GM21576 (cell line): ENCODE data around the gene RHOG.
A peak's percentile ranks its signal among the peaks of the same experiment; 100 is the strongest.
"Not testable (repeated sequence)": the region's sequence is repeated elsewhere in the genome, so short reads cannot be mapped to it uniquely, and the experiment has no call there.

Experiments
- ATAC-seq: cut with Tn5 transposase; IDR thresholded peaks from one replicate; pipeline ENCODE4 v1.9.1; 2021; ENCODE audit warnings: mild to moderate bottlenecking, moderate library complexity; ENCODE audit not compliant: unreplicated experiment

RHOG gene

GRCh38 chr11:3810951-3811350, 29.8 kb downstream of the RHOG start:
- no peak for ATAC-seq

- ATAC-seq, result no peak
These were observed 30.3 kb downstream of the RHOG start for GRCh38 chr11:3810446-3810845.

- ATAC-seq, result no peak
These were observed 31.2 kb downstream of the RHOG start for GRCh38 chr11:3809624-3809928.

GRCh38 chr11:3808861-3809623, 31.7 kb downstream of the RHOG start:
- peak; percentile 72 for ATAC-seq

- peak; percentile 49 for ATAC-seq
These were observed 32.6 kb downstream of the RHOG start, which contains the start of gene PGAP2 for GRCh38 chr11:3807909-3808860. Gene PGAP2 (plus strand): TSS chr11:3808560. CDS start chr11:3811260, 2,700 bp downstream.

GRCh38 chr11:3803726-3804495, 36.8 kb downstream of the RHOG start:
- ATAC-seq, result no peak

GRCh38 chr11:3802011-3802790, 38.6 kb downstream of the RHOG start:
- no peak for ATAC-seq

- ATAC-seq, result no peak
These were observed 40.9 kb downstream of the RHOG start for GRCh38 chr11:3799873-3800272.

GRCh38 chr11:3799143-3799542, 41.6 kb downstream of the RHOG start:
- ATAC-seq, result no peak

- peak; percentile 87 for ATAC-seq
These were observed 43.2 kb downstream of the RHOG start, which contains the start of gene NUP98 for GRCh38 chr11:3797329-3798090. Gene NUP98 (minus strand): TSS chr11:3797554. CDS start chr11:3782117, 15,437 bp downstream.

- peak; percentile 15 for ATAC-seq
These were observed 43.9 kb downstream of the RHOG start for GRCh38 chr11:3796801-3797328.

- ATAC-seq, result no peak
These were observed 44.4 kb downstream of the RHOG start for GRCh38 chr11:3796346-3796745.

GRCh38 chr11:3796002-3796311, 44.8 kb downstream of the RHOG start:
- no peak for ATAC-seq

- no peak for ATAC-seq
These were observed 45.4 kb downstream of the RHOG start for GRCh38 chr11:3795131-3796001.

- not testable (repeated sequence) for ATAC-seq
These were observed 46.4 kb downstream of the RHOG start for GRCh38 chr11:3794387-3794786.

- ATAC-seq, result no peak
These were observed 53.9 kb downstream of the RHOG start for GRCh38 chr11:3786781-3787428.

GRCh38 chr11:3783611-3784010, 57.1 kb downstream of the RHOG start:
- no peak for ATAC-seq

- no peak for ATAC-seq
These were observed 57.8 kb downstream of the RHOG start for GRCh38 chr11:3782963-3783362.
